Dermis blood vessel endothelial cell (primary cell): ENCODE measurements around the gene UBE2B. TPM values are rescaled to one million over a fixed set of nuclear protein-coding genes. Genes with fewer than 3 reads are reported as not detected.
"Not testable (repeated sequence)": the region's sequence is repeated elsewhere in the genome, so short reads cannot be mapped to it uniquely, and the experiment has no call there.

Source experiments
- DNase-seq: peaks from one replicate; pipeline ENCODE4 v3.0.0; 2010
- total RNA-seq: library from RNA; depleted of rRNA; stranded (reverse); fragments of >200 nt; gene quantifications from 2 replicates; pipeline ENCODE4 v1.2.3, GENCODE V29; 2014

UBE2B gene
- total RNA-seq, 1 donor from 2014 or later = 51.4 TPM

DNA sequence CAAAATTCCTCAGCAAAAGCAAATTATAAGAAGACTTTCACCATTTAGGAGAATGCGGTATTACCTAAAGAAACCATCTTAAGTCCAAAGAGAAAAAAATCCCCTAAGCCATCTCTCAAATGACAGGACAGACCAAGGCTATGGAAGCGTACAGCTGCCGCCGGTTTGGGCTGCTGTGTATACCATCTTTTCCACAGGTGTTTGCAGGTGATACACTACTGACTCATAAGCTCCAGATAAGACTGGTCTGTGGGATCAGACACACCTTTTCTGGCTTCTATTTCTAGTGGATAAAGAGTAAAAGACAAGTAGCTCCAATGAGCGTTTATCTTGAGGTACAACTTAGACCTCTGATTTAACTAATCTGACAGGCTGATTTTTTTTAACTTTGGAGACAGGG is 32.6 kb downstream of the UBE2B start:
- DNase-seq = no peak

DNA sequence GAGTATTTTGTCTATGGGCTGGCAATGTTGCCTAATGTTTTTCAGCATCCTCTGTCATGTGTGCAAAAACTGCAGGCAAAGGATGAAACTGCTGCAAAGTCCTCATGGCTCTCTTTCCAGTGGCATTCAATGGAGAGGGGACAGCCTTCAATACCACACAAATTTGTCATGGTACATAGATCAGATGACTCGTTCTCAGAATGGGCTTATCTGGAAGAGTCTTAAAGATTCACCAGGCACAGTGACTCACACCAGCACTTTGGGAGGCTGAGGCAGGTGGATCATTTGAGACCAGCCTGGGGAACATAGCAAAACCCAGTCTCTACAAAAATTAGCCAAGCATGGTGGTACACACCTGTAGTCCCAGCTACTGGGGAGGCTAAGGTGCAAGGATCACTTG is 35.0 kb downstream of the UBE2B start:
- no peak for DNase-seq

DNA sequence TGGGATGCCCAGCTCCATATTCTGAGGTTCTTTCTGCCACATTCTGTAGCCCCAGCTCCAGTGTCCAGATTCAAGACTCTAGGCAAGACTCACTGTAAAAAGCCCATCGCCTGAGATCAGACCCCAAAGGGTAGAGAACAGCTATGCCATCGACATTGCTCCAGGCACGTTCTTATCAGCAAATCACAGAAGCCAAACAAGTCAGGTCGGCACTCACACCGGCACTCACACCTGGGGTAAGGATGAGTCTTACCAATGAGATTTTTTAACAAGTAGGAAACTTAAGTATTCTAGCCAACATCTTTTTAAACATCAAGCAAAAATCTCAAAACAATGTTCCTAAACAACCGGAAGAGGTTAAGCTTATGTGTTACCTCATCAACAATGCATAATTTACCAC is 38.0 kb downstream of the UBE2B start:
- no peak for DNase-seq

DNA sequence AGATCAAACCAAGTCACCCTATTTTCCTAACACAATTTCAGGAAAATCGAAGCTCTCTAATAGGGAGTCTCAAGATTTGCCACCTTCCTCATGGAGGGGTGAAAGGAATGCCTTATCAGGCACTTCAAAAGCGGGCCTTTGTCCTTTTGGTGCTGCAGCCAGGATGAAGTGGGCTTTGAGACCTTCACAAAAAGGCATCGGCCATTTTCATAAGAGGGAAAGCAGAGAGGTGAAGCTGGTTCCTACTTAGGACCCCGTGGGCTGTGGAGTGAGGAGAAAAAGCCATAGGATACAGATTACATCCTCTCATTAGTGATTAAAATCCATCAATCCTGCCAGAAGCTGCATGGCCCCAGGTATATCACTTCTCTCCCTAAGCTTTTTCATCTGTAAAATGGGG is 39.5 kb downstream of the UBE2B start:
- DNase-seq = no peak

DNA sequence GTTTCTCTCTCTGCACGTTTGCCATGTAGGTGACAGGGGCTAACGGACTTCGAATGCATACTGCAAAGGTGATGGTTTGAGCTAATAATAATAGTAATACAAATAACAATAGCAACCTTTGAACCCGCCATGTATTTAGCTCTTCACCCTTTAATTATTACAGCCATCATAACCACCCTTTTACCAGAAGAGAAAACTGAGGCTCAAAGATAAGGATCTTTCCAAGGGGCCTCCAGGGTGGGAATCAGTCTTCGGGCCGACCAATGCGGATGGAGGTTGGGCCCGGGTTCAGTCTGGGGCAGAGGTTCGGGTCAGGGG is 39.8 kb downstream of the UBE2B start:
- DNase-seq = no peak

DNA sequence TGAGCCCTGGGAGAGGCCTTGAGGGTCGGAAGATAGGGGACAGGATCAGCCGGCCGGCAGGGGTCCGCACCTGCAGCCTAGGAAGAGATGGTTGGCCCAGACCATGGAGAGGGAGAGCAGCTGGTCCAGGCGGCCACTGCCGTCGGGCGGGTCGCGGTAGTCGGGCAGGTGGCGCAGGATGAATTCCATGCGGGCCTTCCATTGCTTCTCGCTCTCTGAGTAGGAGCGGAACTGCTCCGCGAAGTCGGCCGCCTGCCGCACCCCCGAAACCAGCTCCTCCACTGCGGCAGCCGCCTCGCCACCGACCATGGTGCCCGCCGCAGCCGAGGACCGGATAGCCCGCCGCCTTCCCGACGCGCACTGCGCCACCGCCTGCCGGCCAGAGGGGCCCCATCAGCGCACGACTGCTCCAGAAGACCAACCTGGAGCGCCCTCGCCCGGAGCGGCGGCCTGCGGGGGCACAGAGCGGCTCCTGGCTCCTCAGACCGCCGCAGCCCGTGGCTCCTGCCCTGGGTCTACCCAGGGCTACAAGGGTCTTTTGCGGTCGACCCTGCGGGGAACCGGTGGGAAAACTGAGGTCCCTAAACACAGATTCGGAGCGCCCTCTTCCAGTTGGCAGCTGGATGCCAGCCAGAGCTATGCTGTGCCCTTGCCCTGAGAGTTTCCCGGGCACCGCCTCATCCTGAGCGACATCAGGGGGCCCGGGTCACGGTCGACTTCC is 40.3 kb downstream of the UBE2B start, which contains the start of gene CDKN2AIPNL:
Gene CDKN2AIPNL (minus strand): TSS at position 336 of the 721 bp plus-strand sequence. CDS start 27 bp downstream, at position 309.
- peak; percentile 94 for DNase-seq

DNA sequence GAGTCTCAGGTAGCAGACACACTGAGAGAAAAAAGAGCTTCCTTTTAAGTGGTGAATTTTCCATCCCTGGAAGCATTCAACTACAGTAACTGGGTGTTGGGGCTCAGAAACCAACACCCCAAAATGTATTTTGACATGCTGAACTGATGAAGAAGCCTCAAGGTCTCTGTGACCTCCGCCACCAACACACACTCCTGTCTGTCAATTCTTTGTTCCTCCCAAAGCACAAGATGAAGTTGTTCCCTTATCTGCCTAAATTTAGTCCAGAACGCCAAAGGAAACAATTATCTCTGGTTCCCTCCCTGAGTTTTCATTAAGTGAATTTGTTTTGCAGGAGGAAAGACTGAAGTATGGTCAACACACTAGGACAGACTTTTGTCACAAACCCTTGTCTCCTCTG is 41.7 kb downstream of the UBE2B start:
- DNase-seq = no peak

DNA sequence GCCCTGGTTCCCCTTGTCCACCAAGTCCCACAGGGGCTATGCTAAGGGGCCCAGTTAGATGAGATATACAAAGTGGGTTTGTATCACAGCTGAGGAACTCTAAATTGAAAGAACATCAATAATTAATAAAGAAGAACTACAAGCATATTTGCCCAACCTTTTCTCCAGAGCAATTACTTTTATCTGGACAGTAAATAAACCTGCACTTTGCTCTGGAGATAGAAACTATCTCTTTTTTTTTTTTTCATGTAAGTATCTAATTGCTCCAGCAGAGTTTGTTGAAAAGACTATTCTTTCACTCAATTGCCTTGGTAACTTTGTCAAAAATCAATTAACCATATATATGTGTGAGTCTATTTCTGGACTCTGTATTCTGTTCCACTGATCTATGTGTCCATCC is 46.3 kb downstream of the UBE2B start:
- DNase-seq = no peak

DNA sequence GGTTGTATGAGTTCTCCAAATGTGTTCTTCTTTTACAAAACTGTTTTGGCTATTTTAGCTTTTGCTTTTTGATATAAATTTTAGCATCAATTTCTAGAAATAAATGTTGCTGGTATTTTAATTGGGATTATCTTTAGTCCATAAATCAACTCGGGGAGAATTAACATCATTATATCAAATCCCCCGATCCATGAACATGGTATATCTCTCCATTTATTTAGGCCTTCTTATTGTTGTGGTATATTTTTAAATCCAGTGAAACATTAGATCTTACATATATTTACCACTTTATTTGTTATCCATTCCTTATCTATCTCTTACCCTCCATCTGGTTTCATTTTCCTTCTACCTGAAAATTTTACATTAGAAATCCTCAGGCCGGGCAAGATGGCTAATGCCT is 47.6 kb downstream of the UBE2B start:
- DNase-seq = no peak

DNA sequence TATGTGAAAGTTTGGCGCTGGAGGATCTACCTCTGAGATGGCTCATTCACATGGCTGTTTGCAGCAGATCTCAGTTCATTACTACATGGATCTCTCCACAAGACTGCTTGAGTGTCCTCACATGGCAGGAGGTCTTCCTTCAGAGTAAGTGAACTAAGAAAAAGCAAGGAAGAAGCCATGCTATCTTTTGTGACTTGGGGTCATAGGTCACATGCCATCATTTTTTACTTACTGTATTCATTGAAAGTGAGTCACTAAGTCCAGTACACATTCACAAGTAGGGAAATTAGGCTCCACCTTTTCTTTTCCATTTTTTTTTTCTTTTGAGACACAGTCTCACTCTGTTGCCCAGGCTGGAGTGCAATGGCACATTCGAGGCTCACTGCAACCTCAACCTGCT is 49.0 kb downstream of the UBE2B start:
- peak; percentile 37 for DNase-seq

DNA sequence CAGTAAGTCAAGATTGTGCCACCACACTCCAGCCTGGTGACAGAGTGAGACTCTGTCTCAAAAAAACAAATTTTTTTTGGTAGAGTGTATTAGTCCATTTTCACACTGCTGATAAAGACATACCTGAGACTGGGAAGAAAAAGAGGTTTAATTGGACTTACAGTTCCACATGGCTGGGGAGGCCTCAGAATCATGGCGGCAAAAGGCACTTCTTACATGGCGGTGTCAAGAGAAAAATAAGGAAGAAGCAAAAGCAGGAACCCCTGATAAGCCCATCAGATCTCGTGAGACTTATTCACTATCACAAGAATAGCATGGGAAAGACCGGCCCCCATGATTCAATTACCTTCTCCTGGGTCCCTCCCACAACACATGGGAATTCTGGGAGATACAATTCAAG is 49.7 kb downstream of the UBE2B start:
- not testable (repeated sequence) for DNase-seq

DNA sequence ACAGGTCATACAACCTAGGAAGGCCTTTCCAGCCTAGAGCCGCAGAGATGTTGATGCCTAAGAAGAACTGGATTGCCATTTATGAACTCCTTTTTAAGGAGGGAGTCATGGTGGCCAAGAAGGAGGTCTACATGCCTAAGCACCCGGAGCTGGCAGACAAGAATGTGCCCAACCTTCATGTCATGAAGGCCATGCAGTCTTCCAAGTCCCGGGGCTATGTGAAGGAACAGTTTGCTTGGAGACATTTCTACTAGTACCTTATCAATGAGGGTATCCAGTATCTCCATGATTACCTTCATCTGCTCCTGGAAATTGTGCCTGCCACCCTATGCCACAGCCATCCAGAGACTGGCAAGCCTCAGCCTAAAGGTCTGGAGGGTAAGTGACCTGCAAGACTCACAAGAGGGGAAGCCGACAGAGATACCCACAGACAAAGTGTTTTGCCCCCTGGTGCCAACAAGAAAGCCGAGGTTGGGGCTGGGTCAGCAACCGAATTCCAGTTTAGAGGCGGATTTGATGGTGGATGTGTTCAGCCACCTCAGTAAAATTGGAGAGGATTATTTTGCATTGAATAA is 51.5 kb downstream of the UBE2B start:
- DNase-seq = no peak

DNA sequence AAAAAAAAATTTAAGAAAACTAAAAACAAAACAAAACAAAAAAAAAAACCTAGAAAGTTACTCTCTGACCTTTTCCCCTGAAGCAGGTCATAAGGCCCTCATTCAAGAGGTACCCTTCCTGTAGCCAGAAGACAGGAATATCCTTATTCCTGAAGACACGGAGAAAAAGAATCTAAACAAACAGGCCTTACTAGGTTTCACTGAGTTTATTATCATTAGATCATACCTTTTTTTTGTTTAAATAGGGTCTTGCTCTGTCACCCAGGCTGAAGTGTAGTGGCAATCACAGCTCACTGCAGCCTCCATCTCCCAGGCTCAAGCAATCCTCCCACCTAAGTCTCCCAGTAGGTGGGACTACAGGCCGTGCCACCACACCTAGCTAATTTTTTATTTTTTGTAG is 52.0 kb downstream of the UBE2B start:
- DNase-seq = no peak

DNA sequence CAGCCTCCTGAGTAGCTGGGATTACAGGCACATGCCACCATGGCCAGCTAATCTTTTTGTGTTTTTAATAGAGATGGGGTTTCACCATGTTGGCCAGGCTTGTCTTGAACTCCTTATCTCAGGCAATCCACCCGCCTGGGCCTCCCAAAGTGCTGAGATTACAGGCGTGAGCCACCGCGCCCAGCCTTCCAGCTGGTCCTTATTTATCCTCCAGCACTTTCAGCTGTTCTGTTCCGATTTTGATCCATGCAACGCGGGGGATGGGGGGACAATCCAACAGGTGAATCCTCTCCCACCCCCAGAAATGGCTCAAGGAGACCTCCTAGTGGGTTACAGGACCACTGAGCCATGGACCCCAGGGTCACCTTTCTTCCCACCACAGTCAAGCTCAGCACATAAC is 55.0 kb downstream of the UBE2B start:
- no peak for DNase-seq

DNA sequence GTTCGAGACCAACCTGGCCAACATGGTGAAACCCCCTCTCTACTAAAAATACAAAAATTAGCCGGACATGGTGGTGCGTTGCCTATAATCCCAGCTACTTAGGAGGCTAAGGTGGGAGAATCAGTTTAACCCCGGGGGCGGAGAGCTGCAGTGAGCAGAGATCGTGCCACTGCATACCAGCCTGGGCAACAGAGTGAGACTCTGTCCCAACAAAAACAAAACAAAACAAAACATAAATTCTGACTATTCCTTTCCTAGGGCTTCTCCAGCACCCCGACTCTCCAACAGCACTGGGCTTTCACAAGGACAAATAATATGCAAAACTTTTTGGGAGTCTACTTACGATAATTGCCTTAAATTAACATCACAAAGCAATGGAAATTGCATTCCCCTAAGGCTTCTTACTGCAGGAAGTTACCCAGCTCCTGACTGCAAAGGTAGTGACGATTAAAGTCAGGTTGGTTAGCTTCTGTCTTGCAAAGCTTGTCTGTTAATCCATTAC is 56.2 kb downstream of the UBE2B start:
- no peak for DNase-seq

DNA sequence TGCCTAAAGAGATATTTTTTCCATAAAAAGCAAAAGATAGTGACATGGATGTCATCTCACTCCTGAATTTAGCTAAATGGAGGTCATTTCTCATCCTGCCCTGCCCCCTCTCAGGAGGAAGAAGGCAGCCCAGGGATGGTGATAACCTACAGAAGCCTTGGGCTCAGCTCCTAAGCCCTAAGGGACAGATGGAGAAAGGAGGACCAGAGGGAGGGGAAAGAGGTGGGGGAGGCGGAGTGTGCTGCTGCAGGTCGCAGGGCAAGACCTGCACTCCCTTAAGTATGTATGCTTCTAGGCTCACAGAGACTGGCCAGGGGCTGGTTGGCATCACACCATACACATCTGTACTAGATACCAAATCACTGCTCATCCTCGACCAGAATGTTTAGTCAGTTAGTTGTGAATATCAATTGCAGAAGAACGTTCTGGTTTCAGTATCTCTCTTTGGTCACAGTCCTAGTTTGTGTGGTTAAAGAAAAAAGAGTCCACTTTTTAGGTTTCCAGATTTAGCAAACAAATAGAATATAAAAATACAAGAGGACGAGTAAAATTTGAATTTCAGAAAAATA is 58.7 kb downstream of the UBE2B start:
- no peak for DNase-seq

DNA sequence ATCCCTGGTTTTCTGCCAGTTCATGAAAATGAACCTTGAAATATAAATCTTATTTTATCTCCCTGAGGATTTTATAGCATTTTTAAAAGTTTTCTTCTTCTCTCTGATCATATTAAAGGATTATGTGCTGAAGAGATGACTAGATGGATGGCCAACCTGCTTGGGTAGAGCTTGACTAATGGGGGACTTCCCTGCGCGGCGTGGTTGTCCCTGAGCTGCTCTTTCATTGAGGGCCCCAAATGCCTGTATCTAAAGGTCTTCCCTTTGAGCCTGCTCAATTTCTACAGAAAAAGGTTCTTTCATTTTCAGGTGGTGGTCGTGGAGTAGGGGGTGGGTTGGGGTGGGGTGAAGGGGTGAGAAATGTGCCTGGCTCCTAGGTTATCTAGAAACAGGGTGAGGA is 60.8 kb downstream of the UBE2B start:
- no peak for DNase-seq

DNA sequence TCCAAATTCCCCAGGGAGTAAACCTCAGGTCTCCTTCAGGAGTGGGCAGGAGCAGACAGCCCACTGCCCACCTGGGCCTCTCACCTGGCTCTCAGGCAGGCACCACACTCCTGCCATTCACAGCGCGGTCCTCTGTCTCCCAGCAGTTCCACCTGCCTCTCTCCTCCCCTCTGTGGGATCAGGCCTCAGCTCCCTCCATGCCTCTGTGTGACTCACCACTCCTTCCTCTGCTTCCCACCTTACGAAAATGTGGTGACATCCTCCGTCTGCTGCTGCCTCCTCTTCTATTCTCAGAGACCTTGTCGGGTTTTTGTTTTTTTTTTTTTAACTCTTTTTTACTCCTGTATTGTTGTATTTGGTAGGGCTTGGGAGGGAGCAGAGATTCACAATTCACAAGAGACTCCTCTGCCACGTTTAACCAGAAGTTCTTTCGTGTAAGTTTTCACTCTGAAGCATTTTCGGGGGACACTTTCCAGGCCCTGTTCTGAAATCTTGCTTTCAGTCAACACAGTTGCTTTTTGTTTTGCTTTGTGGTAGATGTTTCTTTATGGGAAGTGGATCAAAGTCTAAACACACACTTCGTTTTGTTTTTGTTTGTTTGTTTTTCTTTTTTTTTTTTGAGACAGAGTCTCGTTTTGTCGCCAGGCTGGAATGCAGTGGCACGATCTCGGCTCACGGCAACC is 61.4 kb downstream of the UBE2B start:
- peak; percentile 19 for DNase-seq

DNA sequence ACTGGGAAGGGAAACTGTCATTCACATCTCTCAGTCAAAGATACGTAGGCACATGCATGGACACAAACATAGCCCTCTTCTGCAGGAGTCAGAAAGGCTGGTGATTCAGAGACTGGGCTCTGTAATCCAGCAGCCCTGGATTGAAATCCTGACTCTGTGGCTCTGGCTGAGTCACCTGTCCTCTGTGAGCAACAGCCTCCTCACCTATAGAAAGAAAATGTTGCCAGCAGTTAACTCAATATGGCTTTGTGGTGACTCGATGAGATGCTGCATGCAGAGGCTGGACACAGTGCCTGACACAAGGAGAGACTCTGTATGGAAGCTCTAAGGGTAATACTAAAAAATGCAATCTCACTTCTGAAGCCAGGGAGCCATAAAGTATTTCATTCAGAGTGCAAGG is 64.2 kb downstream of the UBE2B start:
- DNase-seq = no peak

DNA sequence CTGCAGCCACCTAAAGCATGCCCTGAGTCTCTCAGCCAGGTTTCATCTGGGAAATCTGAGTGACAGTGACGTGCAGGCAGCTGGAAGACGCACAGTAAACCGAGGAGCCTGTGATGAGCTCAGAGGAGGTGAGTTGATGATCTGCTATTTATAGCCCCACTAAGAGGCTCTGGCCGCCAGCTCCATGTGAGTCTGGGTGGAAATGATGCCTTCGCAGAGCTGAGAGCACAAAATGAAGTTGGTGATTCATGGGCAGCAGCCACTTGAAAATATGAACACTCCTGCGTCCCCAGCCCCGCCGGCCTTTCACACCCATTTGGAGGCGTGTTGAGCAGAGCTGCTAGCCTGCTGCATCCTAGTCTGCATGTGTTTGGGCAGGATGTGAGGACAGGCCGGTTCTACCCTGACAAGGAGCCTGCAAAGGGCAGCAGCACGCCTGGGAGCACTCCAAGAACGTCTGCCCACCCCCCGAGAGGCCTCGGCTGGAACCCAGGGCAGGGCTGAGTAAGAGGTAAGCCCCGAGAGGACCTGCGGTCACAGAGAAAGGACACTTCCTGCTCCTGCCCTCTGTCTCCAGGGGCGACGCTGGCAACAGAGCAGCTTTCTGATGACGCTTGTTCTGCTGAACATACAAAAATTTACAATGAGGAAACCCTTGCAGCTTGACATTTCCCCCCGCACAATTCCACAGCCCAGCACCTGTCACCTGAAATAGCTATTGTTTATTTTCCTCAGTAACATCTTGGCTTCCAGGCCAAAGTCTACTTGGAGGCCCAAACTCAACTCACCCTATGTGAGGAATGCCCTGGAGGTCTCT is 65.4 kb downstream of the UBE2B start:
- peak; percentile 90 for DNase-seq

DNA sequence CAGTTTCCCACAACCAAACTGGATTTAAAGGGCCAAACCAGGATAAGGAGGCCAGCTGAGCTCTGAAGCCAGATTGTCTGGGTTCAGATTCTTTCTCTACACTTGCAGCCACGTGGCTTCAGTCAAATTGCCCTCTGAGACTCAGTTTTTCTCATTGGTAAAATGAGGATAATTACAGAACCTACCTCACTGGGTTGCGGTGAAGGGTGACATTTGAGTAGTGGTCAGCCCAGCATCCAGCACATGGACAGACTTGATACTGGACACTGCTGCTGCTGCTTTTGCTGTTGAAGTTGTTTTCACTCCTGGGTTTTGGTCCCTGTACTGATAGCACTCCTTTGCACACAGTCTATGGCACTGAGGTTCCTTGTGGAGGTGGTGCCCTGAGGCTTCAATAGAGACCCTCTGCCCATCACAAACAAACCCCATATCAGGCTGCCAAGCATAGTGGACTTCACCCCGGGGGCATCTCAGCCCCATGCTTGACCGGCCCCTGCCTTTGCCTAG is 66.0 kb downstream of the UBE2B start:
- DNase-seq = no peak

DNA sequence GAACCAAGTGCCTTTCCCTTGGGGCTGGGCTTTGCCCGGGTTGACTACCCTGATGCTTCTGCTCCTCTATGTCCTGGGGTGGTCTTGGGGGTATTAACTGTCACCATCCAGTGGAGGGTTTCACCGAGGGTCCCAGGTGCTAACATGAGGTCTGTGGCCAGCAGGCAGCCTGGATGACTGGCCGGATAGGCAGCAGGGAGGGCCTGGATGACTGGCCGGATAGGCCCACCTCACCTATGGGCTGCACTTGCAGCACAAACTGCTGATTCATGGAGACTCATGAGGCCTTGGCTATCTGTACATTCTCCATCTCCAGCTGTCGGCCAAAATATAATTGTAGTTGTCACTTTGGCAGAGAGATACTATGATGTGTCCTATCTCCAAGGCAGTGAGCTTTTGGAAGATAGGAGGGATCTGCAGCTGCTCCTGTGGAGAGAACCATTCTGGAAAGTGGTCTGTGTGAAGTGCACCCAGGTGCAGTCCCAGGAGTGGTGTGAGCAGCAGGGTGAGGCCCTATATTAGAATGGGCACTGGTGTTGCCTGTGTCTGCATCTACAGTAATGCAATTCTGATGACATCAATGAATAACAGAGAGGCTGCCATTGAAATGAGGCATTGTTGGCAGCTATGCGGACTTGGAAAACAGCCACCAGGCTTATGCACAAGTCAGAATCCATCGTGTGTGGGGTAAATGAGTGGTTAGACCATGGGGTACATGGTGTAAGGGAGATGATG is 66.6 kb downstream of the UBE2B start:
- peak; percentile 44 for DNase-seq
